ENCODE data around the gene ABCA1. TPM values are rescaled to one million over a fixed set of nuclear protein-coding genes. Genes with fewer than 3 reads are reported as not detected.

The ABCA1 gene
- total and polyA plus RNA-seq, 2 of the 13 experiments (the other 11 are each of a cell fraction or from before 2014, with no cell fraction given) = 26.8 to 63.8 TPM

DNA sequence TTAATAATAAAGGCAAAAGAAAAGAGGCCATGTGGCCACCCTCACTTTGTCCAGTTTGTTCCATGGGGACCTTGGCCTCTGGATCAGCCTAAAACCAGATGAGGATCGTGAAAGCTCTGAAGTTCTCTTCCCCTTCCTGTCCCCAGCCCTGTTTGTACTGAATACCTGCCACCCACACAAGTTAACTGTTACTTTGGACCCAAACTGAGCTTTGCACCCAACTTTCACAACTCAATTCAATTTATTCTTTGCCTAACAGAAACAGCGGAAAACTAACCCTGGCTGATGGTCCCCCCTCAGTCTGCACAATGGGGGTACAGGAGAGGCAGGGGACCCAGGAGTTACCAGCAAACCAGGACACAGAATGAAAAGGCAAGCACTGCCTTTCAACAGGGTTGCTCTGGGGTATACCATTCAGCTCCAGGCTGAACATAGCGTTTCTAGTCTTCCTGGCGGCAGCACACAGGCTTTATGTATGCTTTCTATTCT, 28.2 kb downstream of the ABCA1 start (continued):
- TF ChIP-seq, protein P1, sequence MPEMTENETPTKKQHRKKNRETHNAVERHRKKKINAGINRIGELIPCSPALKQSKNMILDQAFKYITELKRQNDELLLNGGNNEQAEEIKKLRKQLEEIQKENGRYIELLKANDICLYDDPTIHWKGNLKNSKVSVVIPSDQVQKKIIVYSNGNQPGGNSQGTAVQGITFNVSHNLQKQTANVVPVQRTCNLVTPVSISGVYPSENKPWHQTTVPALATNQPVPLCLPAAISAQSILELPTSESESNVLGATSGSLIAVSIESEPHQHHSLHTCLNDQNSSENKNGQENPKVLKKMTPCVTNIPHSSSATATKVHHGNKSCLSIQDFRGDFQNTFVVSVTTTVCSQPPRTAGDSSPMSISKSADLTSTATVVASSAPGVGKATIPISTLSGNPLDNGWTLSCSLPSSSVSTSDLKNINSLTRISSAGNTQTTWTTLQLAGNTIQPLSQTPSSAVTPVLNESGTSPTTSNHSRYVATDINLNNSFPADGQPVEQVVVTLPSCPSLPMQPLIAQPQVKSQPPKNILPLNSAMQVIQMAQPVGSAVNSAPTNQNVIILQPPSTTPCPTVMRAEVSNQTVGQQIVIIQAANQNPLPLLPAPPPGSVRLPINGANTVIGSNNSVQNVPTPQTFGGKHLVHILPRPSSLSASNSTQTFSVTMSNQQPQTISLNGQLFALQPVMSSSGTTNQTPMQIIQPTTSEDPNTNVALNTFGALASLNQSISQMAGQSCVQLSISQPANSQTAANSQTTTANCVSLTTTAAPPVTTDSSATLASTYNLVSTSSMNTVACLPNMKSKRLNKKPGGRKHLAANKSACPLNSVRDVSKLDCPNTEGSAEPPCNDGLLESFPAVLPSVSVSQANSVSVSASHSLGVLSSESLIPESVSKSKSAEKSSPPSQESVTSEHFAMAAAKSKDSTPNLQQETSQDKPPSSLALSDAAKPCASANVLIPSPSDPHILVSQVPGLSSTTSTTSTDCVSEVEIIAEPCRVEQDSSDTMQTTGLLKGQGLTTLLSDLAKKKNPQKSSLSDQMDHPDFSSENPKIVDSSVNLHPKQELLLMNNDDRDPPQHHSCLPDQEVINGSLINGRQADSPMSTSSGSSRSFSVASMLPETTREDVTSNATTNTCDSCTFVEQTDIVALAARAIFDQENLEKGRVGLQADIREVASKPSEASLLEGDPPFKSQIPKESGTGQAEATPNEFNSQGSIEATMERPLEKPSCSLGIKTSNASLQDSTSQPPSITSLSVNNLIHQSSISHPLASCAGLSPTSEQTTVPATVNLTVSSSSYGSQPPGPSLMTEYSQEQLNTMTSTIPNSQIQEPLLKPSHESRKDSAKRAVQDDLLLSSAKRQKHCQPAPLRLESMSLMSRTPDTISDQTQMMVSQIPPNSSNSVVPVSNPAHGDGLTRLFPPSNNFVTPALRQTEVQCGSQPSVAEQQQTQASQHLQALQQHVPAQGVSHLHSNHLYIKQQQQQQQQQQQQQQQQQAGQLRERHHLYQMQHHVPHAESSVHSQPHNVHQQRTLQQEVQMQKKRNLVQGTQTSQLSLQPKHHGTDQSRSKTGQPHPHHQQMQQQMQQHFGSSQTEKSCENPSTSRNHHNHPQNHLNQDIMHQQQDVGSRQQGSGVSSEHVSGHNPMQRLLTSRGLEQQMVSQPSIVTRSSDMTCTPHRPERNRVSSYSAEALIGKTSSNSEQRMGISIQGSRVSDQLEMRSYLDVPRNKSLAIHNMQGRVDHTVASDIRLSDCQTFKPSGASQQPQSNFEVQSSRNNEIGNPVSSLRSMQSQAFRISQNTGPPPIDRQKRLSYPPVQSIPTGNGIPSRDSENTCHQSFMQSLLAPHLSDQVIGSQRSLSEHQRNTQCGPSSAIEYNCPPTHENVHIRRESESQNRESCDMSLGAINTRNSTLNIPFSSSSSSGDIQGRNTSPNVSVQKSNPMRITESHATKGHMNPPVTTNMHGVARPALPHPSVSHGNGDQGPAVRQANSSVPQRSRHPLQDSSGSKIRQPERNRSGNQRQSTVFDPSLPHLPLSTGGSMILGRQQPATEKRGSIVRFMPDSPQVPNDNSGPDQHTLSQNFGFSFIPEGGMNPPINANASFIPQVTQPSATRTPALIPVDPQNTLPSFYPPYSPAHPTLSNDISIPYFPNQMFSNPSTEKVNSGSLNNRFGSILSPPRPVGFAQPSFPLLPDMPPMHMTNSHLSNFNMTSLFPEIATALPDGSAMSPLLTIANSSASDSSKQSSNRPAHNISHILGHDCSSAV (CRISPR knock-in tag; IDR thresholded peaks at IDR 0.05; ENCODE audit: borderline replicate concordance) = no peak
- TF ChIP-seq, protein P2, sequence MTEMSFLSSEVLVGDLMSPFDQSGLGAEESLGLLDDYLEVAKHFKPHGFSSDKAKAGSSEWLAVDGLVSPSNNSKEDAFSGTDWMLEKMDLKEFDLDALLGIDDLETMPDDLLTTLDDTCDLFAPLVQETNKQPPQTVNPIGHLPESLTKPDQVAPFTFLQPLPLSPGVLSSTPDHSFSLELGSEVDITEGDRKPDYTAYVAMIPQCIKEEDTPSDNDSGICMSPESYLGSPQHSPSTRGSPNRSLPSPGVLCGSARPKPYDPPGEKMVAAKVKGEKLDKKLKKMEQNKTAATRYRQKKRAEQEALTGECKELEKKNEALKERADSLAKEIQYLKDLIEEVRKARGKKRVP (CRISPR knock-in tag; IDR thresholded peaks at IDR 0.05) = 0 out of 4 replicates have a peak, but pooled peaks of 1 of the 2 experiments have one; percentile 12
- peak; percentile 67 for TF ChIP-seq ZBTB38 (CRISPR knock-in tag; IDR thresholded peaks at IDR 0.05)
- peak; percentile 99 for TF ChIP-seq HNF4G (IDR thresholded peaks at IDR 0.05; ENCODE audit: borderline replicate concordance, low read depth, low read length)
- peak; percentile 98 for TF ChIP-seq HNF4G (CRISPR knock-in tag; IDR thresholded peaks at IDR 0.05; ENCODE audit: borderline replicate concordance, low read depth)
- TF ChIP-seq PITX1 (CRISPR knock-in tag; IDR thresholded peaks at IDR 0.05) = peak; percentile 94
- no peak for TF ChIP-seq SATB2 (CRISPR knock-in tag; IDR thresholded peaks at IDR 0.05)
- peak; percentile 89 for TF ChIP-seq TEAD3 (CRISPR knock-in tag; optimal IDR thresholded peaks at IDR 0.05; ENCODE audit: borderline replicate concordance)
- 0 out of 2 replicates have a peak, but pooled peaks have one; percentile 59 for TF ChIP-seq AKAP8 (CRISPR knock-in tag; IDR thresholded peaks at IDR 0.05)
- peak; percentile 80 for TF ChIP-seq ZGPAT (CRISPR knock-in tag; IDR thresholded peaks at IDR 0.05)
- 0 out of 2 replicates have a peak, but pooled peaks have one; percentile 57 for TF ChIP-seq ZBTB25 (CRISPR knock-in tag; IDR thresholded peaks at IDR 0.05)
- 0 out of 2 replicates have a peak, but pooled peaks have one; percentile 7 for TF ChIP-seq ZSCAN29 (CRISPR knock-in tag; conservative IDR thresholded peaks at IDR 0.05)
- TF ChIP-seq PAX8 (CRISPR knock-in tag; IDR thresholded peaks at IDR 0.05; ENCODE audit: borderline replicate concordance) = no peak
- TF ChIP-seq MXD4 (CRISPR knock-in tag; IDR thresholded peaks at IDR 0.05) = no peak
- TF ChIP-seq ZBTB44 (CRISPR knock-in tag; IDR thresholded peaks at IDR 0.05) = no peak
